ENCODE results near the gene SORCS3.

SORCS3 gene

GRCh38 chr10:105207476-105207995 is 566.4 kb downstream of the SORCS3 start:
- no peak overlapping the region for H3K27ac ChIP-seq (ENCODE audit: low read depth, low read length)
- H3K27me3 ChIP-seq (ENCODE audit: control insufficient read depth, insufficient read depth, low read length): no peaks in the 10 kb centered on the region
- H3K9me3 ChIP-seq (ENCODE audit: control insufficient read depth, insufficient read depth, low read depth, low read length): no peaks in the 10 kb centered on the region
- no peak overlapping the region for H3K4me3 ChIP-seq (ENCODE audit: low read depth, low read length)
- no peak overlapping the region for H3K9ac ChIP-seq (ENCODE audit: low read length)
- H3K36me3 ChIP-seq (ENCODE audit: control insufficient read depth, insufficient read depth, low read length): no peaks in the 10 kb centered on the region
- no peaks in the 10 kb centered on the region for H3K4me1 ChIP-seq (ENCODE audit: control insufficient read depth, insufficient read depth, low read length)

- Histone ChIP-seq H3K4me3 (ENCODE audit: low read depth, low read length) (no peak overlapping the region), H3K27ac (ENCODE audit: low read depth, low read length) (no peak overlapping the region), H3K9me3 (ENCODE audit: control insufficient read depth, insufficient read depth, low read depth, low read length) (no peaks in the 10 kb centered on the region), H3K36me3 (ENCODE audit: control insufficient read depth, insufficient read depth, low read length) (no peaks in the 10 kb centered on the region), H3K27me3 (ENCODE audit: control insufficient read depth, insufficient read depth, low read length) (no peaks in the 10 kb centered on the region), H3K9ac (ENCODE audit: low read length) (no peak overlapping the region), H3K4me1 (ENCODE audit: control insufficient read depth, insufficient read depth, low read length) (no peaks in the 10 kb centered on the region)
Measured at GRCh38 chr10:105210546-105210945, 569.5 kb downstream of the SORCS3 start.

GRCh38 chr10:105237685-105238084 is 596.6 kb downstream of the SORCS3 start:
- Histone ChIP-seq H3K4me3 (ENCODE audit: low read depth, low read length) (no peak overlapping the region), H3K4me1 (ENCODE audit: control insufficient read depth, insufficient read depth, low read length) (no peaks in the 10 kb centered on the region), H3K27ac (ENCODE audit: low read depth, low read length) (no peak overlapping the region), H3K36me3 (ENCODE audit: control insufficient read depth, insufficient read depth, low read length) (no peaks in the 10 kb centered on the region), H3K9me3 (ENCODE audit: control insufficient read depth, insufficient read depth, low read depth, low read length) (no peaks in the 10 kb centered on the region), H3K9ac (ENCODE audit: low read length) (no peak overlapping the region), H3K27me3 (ENCODE audit: control insufficient read depth, insufficient read depth, low read length) (no peaks in the 10 kb centered on the region)

- no peaks in the 10 kb centered on the region for H3K4me1 ChIP-seq (ENCODE audit: control insufficient read depth, insufficient read depth, low read length)
- no peak overlapping the region for H3K9ac ChIP-seq (ENCODE audit: low read length)
- H3K36me3 ChIP-seq (ENCODE audit: control insufficient read depth, insufficient read depth, low read length): no peaks in the 10 kb centered on the region
- H3K27ac ChIP-seq (ENCODE audit: low read depth, low read length): no peak overlapping the region
- H3K9me3 ChIP-seq (ENCODE audit: control insufficient read depth, insufficient read depth, low read depth, low read length): no peaks in the 10 kb centered on the region
- H3K4me3 ChIP-seq (ENCODE audit: low read depth, low read length): no peak overlapping the region
- no peaks in the 10 kb centered on the region for H3K27me3 ChIP-seq (ENCODE audit: control insufficient read depth, insufficient read depth, low read length)
Measured at GRCh38 chr10:105239311-105240219, 598.5 kb downstream of the SORCS3 start.

- no peak overlapping the region for H3K27ac ChIP-seq (ENCODE audit: low read depth, low read length)
- no peak overlapping the region for H3K4me3 ChIP-seq (ENCODE audit: low read depth, low read length)
- H3K36me3 ChIP-seq (ENCODE audit: control insufficient read depth, insufficient read depth, low read length): no peaks in the 10 kb centered on the region
- no peak overlapping the region for H3K9ac ChIP-seq (ENCODE audit: low read length)
- no peaks in the 10 kb centered on the region for H3K27me3 ChIP-seq (ENCODE audit: control insufficient read depth, insufficient read depth, low read length)
- H3K4me1 ChIP-seq (ENCODE audit: control insufficient read depth, insufficient read depth, low read length): no peaks in the 10 kb centered on the region
- H3K9me3 ChIP-seq (ENCODE audit: control insufficient read depth, insufficient read depth, low read depth, low read length): no peaks in the 10 kb centered on the region
Measured at GRCh38 chr10:105241254-105241653, 600.2 kb downstream of the SORCS3 start.

GRCh38 chr10:105243381-105243780 is 602.3 kb downstream of the SORCS3 start:
- Histone ChIP-seq H3K4me1 (ENCODE audit: control insufficient read depth, insufficient read depth, low read length) (no peaks in the 10 kb centered on the region), H3K4me3 (ENCODE audit: low read depth, low read length) (no peak overlapping the region), H3K27me3 (ENCODE audit: control insufficient read depth, insufficient read depth, low read length) (no peaks in the 10 kb centered on the region), H3K9ac (ENCODE audit: low read length) (no peak overlapping the region), H3K9me3 (ENCODE audit: control insufficient read depth, insufficient read depth, low read depth, low read length) (no peaks in the 10 kb centered on the region), H3K27ac (ENCODE audit: low read depth, low read length) (no peak overlapping the region), H3K36me3 (ENCODE audit: control insufficient read depth, insufficient read depth, low read length) (no peaks in the 10 kb centered on the region)

GRCh38 chr10:105243825-105244224 is 602.7 kb downstream of the SORCS3 start:
- H3K36me3 ChIP-seq (ENCODE audit: control insufficient read depth, insufficient read depth, low read length): no peaks in the 10 kb centered on the region
- H3K9ac ChIP-seq (ENCODE audit: low read length): no peak overlapping the region
- no peaks in the 10 kb centered on the region for H3K4me1 ChIP-seq (ENCODE audit: control insufficient read depth, insufficient read depth, low read length)
- no peak overlapping the region for H3K27ac ChIP-seq (ENCODE audit: low read depth, low read length)
- H3K27me3 ChIP-seq (ENCODE audit: control insufficient read depth, insufficient read depth, low read length): no peaks in the 10 kb centered on the region
- no peak overlapping the region for H3K4me3 ChIP-seq (ENCODE audit: low read depth, low read length)
- H3K9me3 ChIP-seq (ENCODE audit: control insufficient read depth, insufficient read depth, low read depth, low read length): no peaks in the 10 kb centered on the region

- no peaks in the 10 kb centered on the region for H3K9me3 ChIP-seq (ENCODE audit: control insufficient read depth, insufficient read depth, low read depth, low read length)
- no peaks in the 10 kb centered on the region for H3K27me3 ChIP-seq (ENCODE audit: control insufficient read depth, insufficient read depth, low read length)
- H3K9ac ChIP-seq (ENCODE audit: low read length): no peak overlapping the region
- no peaks in the 10 kb centered on the region for H3K4me1 ChIP-seq (ENCODE audit: control insufficient read depth, insufficient read depth, low read length)
- H3K27ac ChIP-seq (ENCODE audit: low read depth, low read length): no peak overlapping the region
- H3K4me3 ChIP-seq (ENCODE audit: low read depth, low read length): no peak overlapping the region
- no peaks in the 10 kb centered on the region for H3K36me3 ChIP-seq (ENCODE audit: control insufficient read depth, insufficient read depth, low read length)
Measured at GRCh38 chr10:105247831-105248499, 606.9 kb downstream of the SORCS3 start.

GRCh38 chr10:105252911-105253310 is 611.8 kb downstream of the SORCS3 start:
- no peaks in the 10 kb centered on the region for H3K27me3 ChIP-seq (ENCODE audit: control insufficient read depth, insufficient read depth, low read length)
- H3K9ac ChIP-seq (ENCODE audit: low read length): no peak overlapping the region
- no peaks in the 10 kb centered on the region for H3K36me3 ChIP-seq (ENCODE audit: control insufficient read depth, insufficient read depth, low read length)
- no peaks in the 10 kb centered on the region for H3K9me3 ChIP-seq (ENCODE audit: control insufficient read depth, insufficient read depth, low read depth, low read length)
- H3K27ac ChIP-seq (ENCODE audit: low read depth, low read length): no peak overlapping the region
- H3K4me3 ChIP-seq (ENCODE audit: low read depth, low read length): no peak overlapping the region
- H3K4me1 ChIP-seq (ENCODE audit: control insufficient read depth, insufficient read depth, low read length): no peaks in the 10 kb centered on the region

GRCh38 chr10:105253515-105254212 is 612.6 kb downstream of the SORCS3 start:
- no peak overlapping the region for H3K9ac ChIP-seq (ENCODE audit: low read length)
- no peaks in the 10 kb centered on the region for H3K36me3 ChIP-seq (ENCODE audit: control insufficient read depth, insufficient read depth, low read length)
- no peaks in the 10 kb centered on the region for H3K4me1 ChIP-seq (ENCODE audit: control insufficient read depth, insufficient read depth, low read length)
- no peak overlapping the region for H3K27ac ChIP-seq (ENCODE audit: low read depth, low read length)
- no peaks in the 10 kb centered on the region for H3K9me3 ChIP-seq (ENCODE audit: control insufficient read depth, insufficient read depth, low read depth, low read length)
- H3K27me3 ChIP-seq (ENCODE audit: control insufficient read depth, insufficient read depth, low read length): no peaks in the 10 kb centered on the region
- no peak overlapping the region for H3K4me3 ChIP-seq (ENCODE audit: low read depth, low read length)
